H1 (cell line): ENCODE results near the gene DTD1. TPM values are rescaled to one million over a fixed set of nuclear protein-coding genes. Genes with fewer than 3 reads are reported as not detected.

Experiments
- CTCF ChIA-PET: fragments of 300-600 bp; sonication (Branson Sonifier 250); formaldehyde crosslinking; loops from one replicate; lab custom pipeline; 2021; ENCODE audit not compliant: partially characterized antibody; lab: Charles Lee
- POLR2A ChIA-PET: fragments of 300-600 bp; sonication (Branson Sonifier 250); formaldehyde crosslinking; loops from one replicate; lab custom pipeline; 2021; ENCODE audit warnings: inconsistent platforms; ENCODE audit not compliant: partially characterized antibody; lab: Charles Lee
- DNase-seq, 2 experiments: peaks; one replicate each; pipeline versions ENCODE4 v3.0.0 to v3.0.0-alpha.2; 2010 to 2022; ENCODE audit warnings: low spot score in 2 of 2, low read depth in 1 of 2, mixed read lengths in 1 of 2
- FAIRE-seq: peaks from 2 replicates; lab custom pipeline; 2011; peaks lifted over from hg19 to GRCh38; lab: Jason Lieb, UNC
- H2AFZ ChIP-seq: 2 replicates; pipeline ENCODE4 v1.8.1; 2012; ENCODE audit warnings: low read length, inconsistent platforms
- H2AK5ac ChIP-seq: 2 replicates; pipeline ENCODE4 v1.6.1; 2013; ENCODE audit warnings: low read depth, low read length
- H2BK120ac ChIP-seq: replicated peaks from 2 replicates; pipeline ENCODE3; 2013; ENCODE audit warnings: low read depth, low read length, inconsistent platforms
- H2BK12ac ChIP-seq: 2 replicates; pipeline ENCODE4 v1.6.1; 2013; ENCODE audit warnings: low read depth, low read length
- H2BK15ac ChIP-seq: 2 replicates; pipeline ENCODE4 v1.6.1; 2013; ENCODE audit warnings: low read length
- H2BK20ac ChIP-seq: 2 replicates; pipeline ENCODE4 v1.6.1; 2013; ENCODE audit warnings: low read length
- H2BK5ac ChIP-seq: 2 replicates; pipeline ENCODE4 v1.6.1; 2013; ENCODE audit warnings: low read depth, low read length
- H3K14ac ChIP-seq: 2 replicates; pipeline ENCODE4 v1.6.1; 2013; ENCODE audit warnings: inconsistent platforms; ENCODE audit not compliant: insufficient read length
- H3K18ac ChIP-seq: 2 replicates; pipeline ENCODE4 v1.6.1; 2013; ENCODE audit warnings: low read length; ENCODE audit errors: extremely low read depth
- H3K23ac ChIP-seq: 2 replicates; pipeline ENCODE4 v1.6.1; 2013; ENCODE audit warnings: inconsistent platforms; ENCODE audit not compliant: insufficient read length
- H3K23me2 ChIP-seq: 2 replicates; pipeline ENCODE4 v1.6.1; 2013; ENCODE audit warnings: low read depth, low read length
- H3K27ac ChIP-seq: 2 replicates; pipeline ENCODE4 v1.6.1; 2011; ENCODE audit warnings: low read depth, low read length, inconsistent platforms
- H3K27me3 ChIP-seq, 4 experiments: replicated peaks in 1 of 4; 1 replicate in 1 of 4; 2 replicates in 3 of 4; pipeline versions ENCODE4 v1.6.1 to v1.8.1; 2011 to 2013; ENCODE audit warnings: low read length in 3 of 4, mild to moderate bottlenecking in 3 of 4, inconsistent platforms in 2 of 4, mixed read lengths in 2 of 4, moderate library complexity in 1 of 4; ENCODE audit not compliant: control insufficient read depth in 3 of 4, insufficient read depth in 3 of 4; ENCODE audit errors: extremely low read depth in 1 of 4
- H3K36me3 ChIP-seq, 4 experiments: 2 replicates each; pipeline versions ENCODE4 v1.6.1 to v1.8.1; 2011 to 2013; ENCODE audit warnings: mild to moderate bottlenecking in 4 of 4, low read length in 3 of 4, moderate library complexity in 2 of 4, control low read depth in 1 of 4, inconsistent platforms in 1 of 4; ENCODE audit not compliant: insufficient read depth in 4 of 4, control insufficient read depth in 2 of 4
- H3K4ac ChIP-seq: replicated peaks from 2 replicates; pipeline ENCODE3; 2013; ENCODE audit warnings: low read length, low read depth, mixed read lengths, inconsistent platforms; ENCODE audit not compliant: insufficient read length
- H3K4me1 ChIP-seq, 4 experiments: replicated peaks in 1 of 4; 1 replicate in 1 of 4; 2 replicates in 3 of 4; pipeline versions ENCODE4 v1.6.1 to v1.8.1; 2011 to 2013; ENCODE audit warnings: low read length in 3 of 4, inconsistent platforms in 2 of 4, mixed read lengths in 1 of 4; ENCODE audit not compliant: insufficient read depth in 4 of 4, control insufficient read depth in 3 of 4
- H3K4me2 ChIP-seq, 2 experiments: 2 replicates each; pipeline versions ENCODE4 v1.6.1 to v1.8.1; 2011 to 2013; ENCODE audit warnings: low read depth in 2 of 2, low read length in 2 of 2, control low read depth in 1 of 2, inconsistent platforms in 1 of 2, mild to moderate bottlenecking in 1 of 2; ENCODE audit not compliant: insufficient read depth in 1 of 2
- H3K4me3 ChIP-seq, 4 experiments: fragments of 200-600, 300-600 bp in 1 of 4; sonication (generic), shearing (Covaris generic), sonication (Bioruptor Twin) in 1 of 4; 2 replicates each; pipeline versions ENCODE4 v1.5.1 to v1.8.1; 2011 to 2016; ENCODE audit warnings: low read length in 4 of 4, low read depth in 3 of 4, control low read depth in 2 of 4, inconsistent platforms in 2 of 4, mild to moderate bottlenecking in 2 of 4, mixed read lengths in 1 of 4, moderate library complexity in 1 of 4; ENCODE audit not compliant: insufficient read depth in 2 of 4; ENCODE audit errors: extremely low read depth in 1 of 4
- H3K56ac ChIP-seq: replicated peaks from 2 replicates; pipeline ENCODE3; 2013; ENCODE audit warnings: low read depth, mild to moderate bottlenecking, mixed read lengths, low read length, inconsistent platforms; ENCODE audit not compliant: insufficient read length
- H3K79me1 ChIP-seq: 2 replicates; pipeline ENCODE4 v1.6.1; 2013; ENCODE audit warnings: low read depth, low read length, control low read depth
- H3K79me2 ChIP-seq, 2 experiments: 2 replicates each; pipeline versions ENCODE4 v1.6.1 to v1.8.1; 2012 to 2013; ENCODE audit warnings: low read length in 2 of 2, mild to moderate bottlenecking in 2 of 2, inconsistent platforms in 1 of 2; ENCODE audit not compliant: insufficient read depth in 2 of 2, control insufficient read depth in 1 of 2
- H3K9ac ChIP-seq, 4 experiments: replicated peaks in 1 of 4; 1 replicate in 1 of 4; 2 replicates in 3 of 4; pipeline versions ENCODE4 v1.6.1 to v1.8.1; 2011 to 2013; ENCODE audit warnings: low read depth in 3 of 4, low read length in 3 of 4, control low read depth in 2 of 4, mild to moderate bottlenecking in 2 of 4, moderate library complexity in 2 of 4, inconsistent platforms in 1 of 4; ENCODE audit errors: extremely low read depth in 1 of 4
- H3K9me3 ChIP-seq, 2 experiments: 2 replicates each; pipeline versions ENCODE4 v1.6.1 to v1.8.1; 2012 to 2013; ENCODE audit warnings: mild to moderate bottlenecking in 2 of 2, moderate library complexity in 2 of 2, control low read depth in 1 of 2, inconsistent platforms in 1 of 2, low read depth in 1 of 2, low read length in 1 of 2, mixed read lengths in 1 of 2; ENCODE audit not compliant: insufficient read depth in 2 of 2
- H4K20me1 ChIP-seq, 2 experiments: replicated peaks in 1 of 2; 2 replicates each; pipeline versions ENCODE3 to v1.8.1; 2011 to 2013; ENCODE audit warnings: inconsistent platforms in 2 of 2, low read length in 2 of 2, mild to moderate bottlenecking in 1 of 2; ENCODE audit not compliant: insufficient read depth in 2 of 2, control insufficient read depth in 1 of 2
- H4K5ac ChIP-seq: 2 replicates; pipeline ENCODE4 v1.6.1; 2013; ENCODE audit warnings: low read length, low read depth, mixed read lengths, inconsistent platforms; ENCODE audit not compliant: insufficient read length
- H4K8ac ChIP-seq: 2 replicates; pipeline ENCODE4 v1.8.0; 2013; ENCODE audit warnings: mild to moderate bottlenecking, moderate library complexity, low read length, inconsistent platforms; ENCODE audit not compliant: insufficient read depth; ENCODE audit errors: extremely low read depth
- H4K91ac ChIP-seq: replicated peaks from 2 replicates; pipeline ENCODE3; 2013; ENCODE audit warnings: low read length, mixed read lengths, inconsistent platforms; ENCODE audit not compliant: insufficient read length
- ATF2 ChIP-seq: IDR thresholded peaks from 2 replicates; pipeline ENCODE4 v1.6.1; 2012; ENCODE audit warnings: low read length, inconsistent platforms
- E2F6 ChIP-seq: IDR thresholded peaks from 2 replicates; pipeline ENCODE4 v1.6.1; 2012; ENCODE audit warnings: inconsistent platforms
- HDAC2 ChIP-seq, 2 experiments: fragments of 300-600 bp in 1 of 2; sonication (generic) in 1 of 2; IDR thresholded peaks; 2 replicates each; pipeline ENCODE4 v1.6.1; 2011 to 2012; ENCODE audit warnings: low read depth in 2 of 2, low read length in 2 of 2, mild to moderate bottlenecking in 2 of 2, moderate library complexity in 2 of 2, borderline replicate concordance in 1 of 2, inconsistent platforms in 1 of 2
- HDAC6 ChIP-seq: IDR thresholded peaks from one replicate; pipeline ENCODE4 v1.7.1; 2012; ENCODE audit warnings: low read depth, mild to moderate bottlenecking, inconsistent platforms, low read length, moderate library complexity
- SIX5 ChIP-seq: IDR thresholded peaks from 2 replicates; pipeline ENCODE4 v1.6.1; 2011; ENCODE audit warnings: mild to moderate bottlenecking, low read depth, low read length
- SP2 ChIP-seq: IDR thresholded peaks from 2 replicates; pipeline ENCODE4 v1.6.1; 2012; ENCODE audit warnings: mild to moderate bottlenecking, low read length, inconsistent platforms
- SRF ChIP-seq: IDR thresholded peaks from 2 replicates; pipeline ENCODE4 v1.6.1; 2011; ENCODE audit warnings: mild to moderate bottlenecking, low read depth, low read length, moderate library complexity
- SUZ12 ChIP-seq: fragments of 200-600 bp; sonication (generic); IDR thresholded peaks from 2 replicates; pipeline ENCODE4 v1.6.1; 2012; ENCODE audit warnings: mild to moderate bottlenecking, inconsistent platforms, low read length, moderate library complexity, mixed read lengths
- TCF12 ChIP-seq: IDR thresholded peaks from 2 replicates; pipeline ENCODE4 v1.6.1; 2011; ENCODE audit warnings: low read depth, mild to moderate bottlenecking, low read length
- USF2 ChIP-seq: IDR thresholded peaks from 2 replicates; pipeline ENCODE4 v1.6.1; 2011; ENCODE audit warnings: low read length, improper control_type of control experiment
- WGBS, 2 experiments: shearing (Covaris generic) in 1 of 2; methylation state at CpG; one replicate each; pipeline versions ENCODE4 v1.1.6 to v1.1.7; 2013 to 2015; ENCODE audit warnings: low lambda C conversion rate in 2 of 2, mixed read lengths in 2 of 2, inconsistent platforms in 1 of 2, low coverage in 1 of 2, missing lambda C conversion rate in 1 of 2; ENCODE audit not compliant: insufficient replicate concordance in 2 of 2, insufficient coverage in 1 of 2, insufficient read length in 1 of 2; ENCODE audit errors: extremely low coverage in 1 of 2, missing lambda C conversion rate in 1 of 2; 5-methylcytosine and 5-hydroxymethylcytosine counted together
- polyA plus RNA-seq, 7 experiments: library from polyadenylated mRNA; depleted of rRNA in 3 of 7; stranded (reverse) in 5 of 7; unstranded in 2 of 7; fragments of >200 nt in 5 of 7; fragments of 200-250 nt in 2 of 7; gene quantifications; 1 replicate in 5 of 7; 2 replicates in 1 of 7; 4 replicates in 1 of 7; pipeline versions ENCODE4 v1.2.1 to v1.2.3, GENCODE V29; 2011 to 2013; ENCODE audit warnings: missing spikeins in 2 of 7, mixed read lengths in 2 of 7
- total RNA-seq: library from RNA; stranded (reverse); fragmentation: NEBNext Ultra II Directional; extraction: Animal tissue kit (Norgen Biotek cat#: 25700); gene quantifications from 2 replicates; pipeline ENCODE4 v1.2.1, GENCODE V29; 2021

Gene DTD1
- total and polyA plus RNA-seq, 2 of the 8 experiments (the other 6 are each of a cell fraction or from before 2014, with no cell fraction given) = 49.7 to 66.6 TPM

- Histone ChIP-seq H4K5ac (no peak overlapping the region), H3K4me3 (no peak overlapping the region), H3K27ac (no peak overlapping the region), H3K27me3 (no peaks in the 10 kb centered on the region), H3K4ac (no peak overlapping the region), H3K9me3 (no peaks in the 10 kb centered on the region), H3K36me3 (no peaks in the 10 kb centered on the region), H3K56ac (no peak overlapping the region), H2AK5ac (no peak overlapping the region), H3K9ac (no peak overlapping the region), H4K20me1 (peaks cover 0 to 2% of the 10 kb centered on the region in 2 experiments), H3K18ac (no peak overlapping the region), H2BK20ac (no peak overlapping the region), H2BK12ac (no peak overlapping the region), H3K23me2 (no peaks in the 10 kb centered on the region), H4K91ac (no peak overlapping the region), H3K23ac (no peak overlapping the region), H2BK120ac (no peak overlapping the region), H3K4me1 (peaks cover 0 to 5% (median 1%) of the 10 kb centered on the region in 4 experiments; a peak in 3 of 7 replicates), H4K8ac (no peak overlapping the region), H2AFZ (no peak overlapping the region), H3K14ac (no peak overlapping the region), H3K79me1 (no peaks in the 10 kb centered on the region; the same call in 1 of the 2 replicates), H3K79me2 (no peaks in the 10 kb centered on the region), H2BK5ac (no peak overlapping the region), H2BK15ac (no peak overlapping the region), H3K4me2 (no peak overlapping the region)
- 86% methylated on average over 2 of the region's 2 CpGs; no CpG with 5 or more reads in 1 of the 2 experiments for WGBS, 2 experiments
- TF ChIP-seq HDAC2 (IDR thresholded peaks at IDR 0.05; ENCODE audit: borderline replicate concordance in 1 of 2, low read depth in 2 of 2, low read length in 2 of 2) (no peak), SP2 (no peak), HDAC6 (no peak), USF2 (no peak), SIX5 (no peak), ATF2 (no peak), E2F6 (no peak), SRF (no peak), TCF12 (no peak), SUZ12 (no peak)
- DNase-seq (no peak), FAIRE-seq (no peak)
- ChIA-PET CTCF (no interaction called here), POLR2A (no interaction called here)
Measured at GRCh38 chr20:18663932-18664331, 76.1 kb downstream of the DTD1 start.
